ENCODE data around the gene KAZN.

The KAZN gene

GRCh38 chr1:14827870-14828269, 229.4 kb downstream of the KAZN start:
- Mint-ChIP-seq H3K9me3 (no peaks in the 10 kb centered on the region), H3K36me3 (ENCODE audit: low read depth) (peaks cover 26% of the 10 kb centered on the region), H3K27me3 (ENCODE audit: low read depth, poor library complexity) (peaks cover 2% of the 10 kb centered on the region), H3K4me1 (peaks cover 8% of the 10 kb centered on the region), H3K4me3 (no peak overlapping the region), H3K27ac (no peak overlapping the region)
- no peak for TF ChIP-seq CTCF (IDR thresholded peaks at IDR 0.05)
- DNase-seq = no peak

GRCh38 chr1:14828665-14829064, 230.2 kb downstream of the KAZN start:
- H3K27me3 Mint-ChIP-seq (ENCODE audit: low read depth, poor library complexity) = peaks cover 2% of the 10 kb centered on the region
- no peak for DNase-seq
- H3K4me3 Mint-ChIP-seq = no peak overlapping the region
- no peak for TF ChIP-seq CTCF (IDR thresholded peaks at IDR 0.05)
- H3K27ac Mint-ChIP-seq = no peak overlapping the region
- no peaks in the 10 kb centered on the region for H3K9me3 Mint-ChIP-seq
- peaks cover 26% of the 10 kb centered on the region for H3K36me3 Mint-ChIP-seq (ENCODE audit: low read depth)
- peaks cover 6% of the 10 kb centered on the region for H3K4me1 Mint-ChIP-seq

- no peak for TF ChIP-seq CTCF (IDR thresholded peaks at IDR 0.05)
- no peak overlapping the region for H3K27ac Mint-ChIP-seq
- no peak for DNase-seq
- peaks cover 30% of the 10 kb centered on the region for H3K36me3 Mint-ChIP-seq (ENCODE audit: low read depth)
- H3K9me3 Mint-ChIP-seq = peaks cover 25% of the 10 kb centered on the region
- H3K4me1 Mint-ChIP-seq = peaks cover 23% of the 10 kb centered on the region
- no peak overlapping the region for H3K4me3 Mint-ChIP-seq
- peaks cover 4% of the 10 kb centered on the region for H3K27me3 Mint-ChIP-seq (ENCODE audit: low read depth, poor library complexity)
Observed at GRCh38 chr1:14835725-14836124, 237.2 kb downstream of the KAZN start.

- H3K27ac Mint-ChIP-seq = peak overlapping the region; percentile 80
- peaks cover 23% of the 10 kb centered on the region for H3K4me1 Mint-ChIP-seq
- no peak for DNase-seq
- H3K27me3 Mint-ChIP-seq (ENCODE audit: low read depth, poor library complexity) = peaks cover 4% of the 10 kb centered on the region
- peaks cover 30% of the 10 kb centered on the region for H3K36me3 Mint-ChIP-seq (ENCODE audit: low read depth)
- H3K4me3 Mint-ChIP-seq = no peak overlapping the region
- peaks cover 34% of the 10 kb centered on the region for H3K9me3 Mint-ChIP-seq
- TF ChIP-seq CTCF (IDR thresholded peaks at IDR 0.05) = no peak
Observed at GRCh38 chr1:14836426-14837140, 238.1 kb downstream of the KAZN start.

- Mint-ChIP-seq H3K4me3 (no peak overlapping the region), H3K36me3 (ENCODE audit: low read depth) (peaks cover 51% of the 10 kb centered on the region), H3K27ac (no peak overlapping the region), H3K4me1 (peaks cover 21% of the 10 kb centered on the region), H3K9me3 (peaks cover 61% of the 10 kb centered on the region), H3K27me3 (ENCODE audit: low read depth, poor library complexity) (peaks cover 11% of the 10 kb centered on the region)
- no peak for TF ChIP-seq CTCF (IDR thresholded peaks at IDR 0.05)
- DNase-seq = no peak
Observed at GRCh38 chr1:14840374-14840773, 241.9 kb downstream of the KAZN start.

- TF ChIP-seq CTCF (IDR thresholded peaks at IDR 0.05) = no peak
- Mint-ChIP-seq H3K9me3 (peaks cover 61% of the 10 kb centered on the region), H3K27ac (no peak overlapping the region), H3K36me3 (ENCODE audit: low read depth) (peaks cover 51% of the 10 kb centered on the region), H3K4me1 (peaks cover 25% of the 10 kb centered on the region), H3K27me3 (ENCODE audit: low read depth, poor library complexity) (peaks cover 11% of the 10 kb centered on the region), H3K4me3 (no peak overlapping the region)
- no peak for DNase-seq
Observed at GRCh38 chr1:14841456-14841855, 243.0 kb downstream of the KAZN start.

Data from nephron progenitor cell (in vitro differentiated cells).